Measurements from ENCODE around the gene PTGIS.
"Not testable (repeated sequence)": the region's sequence is repeated elsewhere in the genome, so short reads cannot be mapped to it uniquely, and the experiment has no call there.

The PTGIS gene

DNA sequence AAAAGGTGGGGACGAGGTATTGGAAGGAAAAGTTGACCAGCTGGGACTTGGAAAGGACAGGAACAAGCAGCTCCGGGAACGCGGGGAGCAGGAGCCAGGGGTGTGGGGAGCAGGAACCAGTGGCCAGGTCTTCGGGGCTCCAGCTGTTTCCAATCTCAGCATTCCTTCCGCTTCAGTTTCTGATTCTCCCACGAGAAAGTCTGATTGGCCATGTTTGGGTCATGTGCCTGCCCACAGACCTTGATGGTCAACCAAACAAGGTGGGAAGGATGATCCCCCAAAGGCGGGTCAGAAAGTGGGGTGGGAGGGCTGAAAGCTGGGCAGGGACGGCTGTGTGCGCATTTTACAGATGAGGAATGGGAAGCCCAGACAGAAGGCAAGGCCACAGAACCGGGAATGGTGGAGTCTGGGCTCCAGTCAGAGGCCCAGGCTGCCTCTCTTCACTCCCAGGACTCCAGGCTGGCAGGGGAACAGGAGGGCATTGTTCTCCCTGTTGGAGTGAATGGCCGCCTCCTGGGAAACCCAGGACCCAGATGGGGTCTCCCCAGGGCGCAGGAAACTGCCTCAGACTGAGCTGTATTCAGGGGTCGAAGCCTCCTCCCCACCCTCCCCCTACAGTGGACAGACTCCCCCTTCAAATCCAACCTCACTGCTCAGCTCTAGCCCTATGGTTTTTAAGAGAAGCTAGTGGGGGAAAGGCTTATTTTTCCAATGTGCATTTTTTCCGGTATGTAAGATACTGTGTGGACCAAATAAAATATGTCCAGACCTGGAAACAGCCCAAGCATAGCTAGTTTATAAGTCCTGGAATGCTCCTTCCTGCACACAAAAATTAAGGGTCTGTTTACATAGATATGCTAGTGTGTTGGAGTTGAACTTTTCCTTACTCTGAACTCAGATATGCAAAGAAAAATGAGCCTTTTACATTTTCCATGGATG lies 12.2 kb upstream of the PTGIS start:
- DNase-seq (ENCODE audit: low read depth in 3 of 3) = no peak

DNA sequence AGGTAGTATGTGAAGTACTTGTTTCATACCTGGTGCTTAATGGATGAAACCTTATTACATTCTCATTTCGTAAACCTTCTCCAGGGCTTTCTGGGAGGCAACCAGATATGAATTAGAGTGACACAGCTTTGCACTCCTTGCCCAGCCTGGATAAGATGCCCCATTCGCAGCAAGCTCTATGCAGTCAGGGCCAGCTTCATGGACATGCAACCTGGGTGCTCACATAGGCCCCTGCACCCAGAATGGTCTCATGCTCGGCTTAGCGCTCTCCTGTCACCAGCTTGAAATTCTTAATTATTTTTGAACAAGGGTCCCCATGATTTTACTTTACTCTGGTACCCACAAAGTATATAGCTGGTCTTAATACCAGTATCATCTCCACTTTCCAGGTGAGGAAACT lies 11.3 kb upstream of the PTGIS start:
- DNase-seq (ENCODE audit: low read depth in 3 of 3) = no peak

DNA sequence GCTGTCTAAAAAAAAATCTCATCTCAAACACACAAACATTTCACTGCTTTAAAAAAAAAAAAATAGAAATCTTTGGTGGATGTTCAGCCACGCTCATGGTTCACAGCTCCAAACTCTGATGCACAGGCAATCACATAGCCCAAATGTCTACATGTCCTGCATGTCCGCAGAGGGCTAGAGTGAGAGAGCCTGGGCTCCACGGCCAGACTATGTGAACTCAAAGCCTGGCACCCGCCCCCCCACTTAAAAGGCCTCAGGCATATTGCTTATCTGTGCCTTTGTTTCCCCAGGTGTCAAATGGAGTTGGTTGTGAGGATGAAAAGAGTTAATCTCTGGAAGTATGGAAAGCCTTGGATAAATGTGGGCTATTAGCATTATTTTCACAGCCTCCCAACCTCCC lies 10.5 kb upstream of the PTGIS start:
- DNase-seq (ENCODE audit: low read depth in 3 of 3) = no peak

DNA sequence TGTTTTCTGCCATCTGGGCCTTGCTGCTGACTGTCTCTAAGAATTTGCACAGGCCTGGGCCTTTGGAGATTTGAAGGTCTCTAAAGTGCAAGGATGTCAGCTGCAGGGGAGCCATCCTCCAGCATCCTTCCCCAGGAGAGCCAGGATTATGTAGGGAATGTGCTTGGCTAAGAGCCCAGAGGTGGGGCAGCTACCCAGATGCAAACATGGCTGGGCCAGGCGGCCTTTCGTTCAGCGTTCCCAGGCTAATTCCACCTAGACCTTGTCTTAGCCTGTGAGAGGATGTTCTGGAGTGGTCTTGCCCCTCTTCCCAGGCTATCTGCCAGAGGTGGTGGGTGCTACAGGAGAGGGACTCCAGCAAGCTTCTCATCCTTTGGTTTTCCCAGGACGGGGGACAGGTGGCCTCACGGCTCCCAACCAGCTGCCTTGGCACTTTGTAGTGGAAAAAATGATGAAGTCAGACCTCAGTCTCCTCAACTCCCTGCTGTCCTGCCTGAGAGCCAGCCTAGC lies 7.7 kb upstream of the PTGIS start:
- no peak for DNase-seq (ENCODE audit: low read depth in 3 of 3)

DNA sequence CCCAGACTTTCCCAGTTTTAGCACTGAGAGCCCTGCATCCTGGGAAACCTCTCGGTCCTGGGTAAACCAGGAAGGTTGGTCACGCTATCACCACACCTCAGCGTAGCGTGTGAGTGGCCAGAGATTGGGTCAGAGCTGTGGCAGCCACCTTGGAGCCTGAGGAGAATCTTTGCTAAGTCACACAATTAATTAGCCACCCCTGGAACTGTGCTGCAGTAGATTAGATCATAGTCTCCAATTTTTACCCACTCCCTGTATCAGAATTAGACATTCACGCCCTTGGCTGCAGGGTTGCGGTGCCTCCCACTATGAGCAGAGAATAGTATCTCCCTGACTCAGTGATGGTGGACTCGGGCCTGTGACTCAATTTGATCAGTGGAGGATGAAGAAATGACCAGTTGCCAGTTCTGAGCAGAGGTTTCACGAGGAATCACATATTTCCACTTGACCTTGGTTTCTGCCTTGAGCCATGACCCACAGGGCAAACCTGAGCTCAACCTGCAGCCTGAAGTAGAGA lies 6.0 kb upstream of the PTGIS start:
- no peak for DNase-seq (ENCODE audit: low read depth in 3 of 3)

DNA sequence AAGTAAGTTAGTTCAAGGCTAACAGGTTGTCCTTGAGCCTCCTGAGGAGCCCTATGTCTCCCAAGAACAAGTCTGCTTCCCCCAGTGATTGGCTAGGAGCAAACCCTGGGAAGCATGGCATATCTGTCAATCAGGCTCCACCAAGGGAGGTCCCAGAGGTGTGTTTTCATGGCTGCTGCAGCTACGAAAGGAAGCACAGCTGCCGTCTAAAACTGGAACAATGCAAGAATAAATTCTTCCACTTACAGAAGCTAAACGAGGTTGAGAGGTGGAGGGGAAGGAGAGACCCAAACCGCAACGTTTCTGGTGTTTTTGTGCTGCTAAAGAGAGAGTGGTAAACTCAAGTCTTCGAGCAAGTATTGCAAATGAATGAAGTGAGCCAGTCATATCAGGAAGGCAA lies 4.9 kb upstream of the PTGIS start:
- no peak for DNase-seq (ENCODE audit: low read depth in 3 of 3)

DNA sequence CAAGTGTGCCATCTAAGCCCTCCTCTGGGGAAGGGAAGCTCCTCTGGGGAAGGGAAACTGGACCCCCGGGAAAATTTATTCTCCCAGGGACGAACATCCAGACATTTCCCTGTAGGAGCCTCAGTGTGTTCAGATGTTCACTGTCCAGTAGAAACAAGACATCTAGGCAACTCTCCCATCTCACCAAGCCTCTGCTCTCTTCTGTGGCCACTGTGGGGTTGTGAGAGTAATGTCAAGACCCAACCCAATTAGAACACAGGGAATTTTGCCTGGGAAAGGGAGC lies 3.6 kb upstream of the PTGIS start:
- DNase-seq (ENCODE audit: low read depth in 3 of 3) = no peak

DNA sequence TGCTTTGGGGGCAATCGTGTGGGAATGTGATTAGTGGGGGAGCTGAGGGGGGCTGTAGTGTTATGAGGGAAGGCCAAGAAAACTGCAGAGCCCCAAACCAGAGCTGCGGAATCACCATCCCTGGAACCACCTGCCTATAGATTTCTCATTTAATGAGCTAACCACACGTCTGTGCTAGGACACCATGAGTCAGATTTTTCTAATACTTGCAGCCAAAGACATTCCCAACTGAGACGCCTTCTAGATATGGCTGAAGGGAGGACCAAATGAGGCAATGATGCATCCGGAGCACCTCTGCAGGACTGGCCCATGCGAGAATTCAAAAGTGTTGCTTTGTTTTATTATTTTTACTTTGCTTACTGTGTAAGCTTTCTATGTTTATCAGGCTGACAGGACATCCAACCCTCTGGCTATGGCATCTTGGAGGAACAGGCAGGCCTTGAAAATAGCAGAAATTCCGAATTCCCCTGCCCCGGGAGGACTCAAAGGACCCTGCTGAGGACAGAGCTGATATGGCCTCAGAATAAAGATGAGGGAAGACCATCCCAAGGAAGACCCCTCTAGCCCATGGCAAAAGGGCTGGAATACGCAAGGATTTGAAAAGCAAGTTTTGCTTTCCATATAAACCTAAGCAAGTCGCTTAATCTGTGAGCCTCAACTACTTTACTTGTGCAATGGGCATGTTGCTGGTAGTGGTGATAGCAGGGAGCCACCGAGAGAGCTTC lies 3.1 kb upstream of the PTGIS start:
- no peak for DNase-seq (ENCODE audit: low read depth in 3 of 3)

DNA sequence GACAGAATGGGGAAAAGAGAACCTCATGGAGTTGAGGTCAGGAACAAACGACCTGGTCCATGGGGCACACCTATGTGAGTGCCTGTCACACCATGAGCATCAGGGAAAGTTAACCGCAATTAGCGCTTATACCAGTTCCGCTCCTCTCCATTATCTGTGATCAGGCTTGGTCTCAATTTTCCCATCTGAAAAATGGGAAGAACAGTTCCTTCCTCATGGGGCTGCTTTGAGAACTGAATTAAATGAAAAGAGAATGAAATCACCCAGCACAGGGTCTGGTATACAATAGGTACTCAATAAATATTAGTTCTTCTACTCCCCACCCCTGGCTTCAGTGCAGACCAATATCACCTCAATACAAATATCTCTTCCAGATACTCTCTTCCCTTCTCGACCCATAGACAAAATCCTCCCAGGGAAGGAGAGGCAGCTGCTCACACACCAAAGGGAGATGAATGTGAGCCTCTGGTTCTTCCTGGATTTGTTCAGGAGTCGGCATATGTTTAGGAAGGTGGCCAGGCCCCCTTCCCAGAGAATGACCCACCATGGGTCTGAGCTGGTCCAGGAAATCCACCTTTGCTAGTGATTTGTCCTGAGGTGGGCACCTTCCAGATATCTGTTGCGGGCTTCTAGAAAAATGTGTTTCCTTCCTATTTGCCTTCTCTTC lies 2.4 kb upstream of the PTGIS start:
- DNase-seq (ENCODE audit: low read depth in 3 of 3) = no peak

DNA sequence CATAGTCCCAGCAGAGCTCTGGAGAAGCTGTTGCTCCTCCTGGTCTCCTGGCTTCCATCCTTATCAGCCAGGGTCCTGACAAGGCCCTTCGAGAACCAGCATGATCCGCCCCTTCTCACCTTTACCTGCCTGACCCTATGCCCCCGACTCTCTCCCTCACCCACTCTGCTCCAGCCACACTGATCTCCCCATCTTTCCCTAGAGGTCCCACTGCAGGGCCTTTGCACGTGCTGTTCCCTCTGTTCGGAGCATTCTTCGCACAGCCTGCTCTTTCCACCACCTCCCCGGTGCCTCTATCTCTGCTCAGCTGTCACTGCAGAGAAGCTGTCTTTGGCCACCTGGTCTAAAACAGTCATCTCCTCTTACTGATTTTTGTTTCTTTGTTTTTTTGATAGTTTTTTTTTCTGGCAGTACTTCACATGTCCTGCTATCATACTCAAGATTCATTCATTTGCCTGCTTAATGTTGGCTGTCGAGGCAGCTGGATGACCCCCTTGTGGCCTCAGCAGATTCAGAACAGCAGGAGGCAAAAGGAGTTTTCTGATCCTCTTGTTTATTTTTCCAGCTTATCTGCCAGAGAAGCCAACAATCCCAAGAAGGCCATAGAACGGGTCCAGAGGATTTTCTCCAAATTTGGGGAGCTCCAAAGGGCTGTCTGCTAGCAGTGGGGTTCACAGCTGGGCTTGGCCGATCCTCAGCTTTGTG lies 1.6 kb upstream of the PTGIS start:
- DNase-seq (ENCODE audit: low read depth in 3 of 3) = no peak

DNA sequence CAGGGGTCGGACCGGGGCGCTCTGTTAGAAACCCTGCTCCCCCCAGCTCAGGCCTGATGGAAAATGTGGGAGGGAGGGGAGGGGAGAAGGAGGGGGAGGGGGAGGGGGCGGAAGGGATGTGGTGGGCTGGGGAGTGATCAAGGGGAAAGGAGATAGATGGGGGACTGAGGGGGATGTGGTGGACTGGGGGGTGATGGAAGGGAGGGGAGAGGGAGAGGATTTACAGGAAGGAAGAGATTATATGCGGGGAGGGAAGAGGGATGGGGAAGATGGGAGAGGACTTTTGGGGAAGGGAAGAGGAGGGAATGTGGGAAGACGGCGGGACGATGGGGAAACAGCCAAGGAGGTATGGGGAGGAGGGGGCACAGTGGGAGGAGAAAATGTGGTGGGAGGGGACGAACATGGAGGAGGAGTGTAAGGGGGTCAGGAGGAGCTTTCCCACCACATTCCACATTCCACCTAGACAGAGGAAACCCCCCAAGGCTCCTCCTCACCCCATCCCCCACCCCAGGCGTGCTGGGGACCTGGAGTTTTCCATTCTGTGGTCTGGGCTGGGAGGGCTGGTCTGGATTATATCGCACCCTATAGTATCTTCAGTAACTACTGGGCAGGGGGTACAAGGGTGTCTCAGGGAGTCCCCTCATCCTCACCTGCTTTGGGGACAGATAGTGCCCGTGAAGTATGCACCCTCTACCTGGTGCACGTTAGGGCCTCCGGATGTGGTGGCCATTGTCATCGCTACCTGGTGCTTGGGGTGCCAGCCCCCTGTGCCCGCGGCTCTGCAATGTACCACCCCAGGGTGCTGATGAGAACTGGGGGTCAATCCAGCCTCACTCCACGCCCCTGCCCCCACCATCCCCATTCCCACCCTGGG lies 578 bp upstream of the PTGIS start:
- DNase-seq (ENCODE audit: low read depth in 3 of 3) = no peak

DNA sequence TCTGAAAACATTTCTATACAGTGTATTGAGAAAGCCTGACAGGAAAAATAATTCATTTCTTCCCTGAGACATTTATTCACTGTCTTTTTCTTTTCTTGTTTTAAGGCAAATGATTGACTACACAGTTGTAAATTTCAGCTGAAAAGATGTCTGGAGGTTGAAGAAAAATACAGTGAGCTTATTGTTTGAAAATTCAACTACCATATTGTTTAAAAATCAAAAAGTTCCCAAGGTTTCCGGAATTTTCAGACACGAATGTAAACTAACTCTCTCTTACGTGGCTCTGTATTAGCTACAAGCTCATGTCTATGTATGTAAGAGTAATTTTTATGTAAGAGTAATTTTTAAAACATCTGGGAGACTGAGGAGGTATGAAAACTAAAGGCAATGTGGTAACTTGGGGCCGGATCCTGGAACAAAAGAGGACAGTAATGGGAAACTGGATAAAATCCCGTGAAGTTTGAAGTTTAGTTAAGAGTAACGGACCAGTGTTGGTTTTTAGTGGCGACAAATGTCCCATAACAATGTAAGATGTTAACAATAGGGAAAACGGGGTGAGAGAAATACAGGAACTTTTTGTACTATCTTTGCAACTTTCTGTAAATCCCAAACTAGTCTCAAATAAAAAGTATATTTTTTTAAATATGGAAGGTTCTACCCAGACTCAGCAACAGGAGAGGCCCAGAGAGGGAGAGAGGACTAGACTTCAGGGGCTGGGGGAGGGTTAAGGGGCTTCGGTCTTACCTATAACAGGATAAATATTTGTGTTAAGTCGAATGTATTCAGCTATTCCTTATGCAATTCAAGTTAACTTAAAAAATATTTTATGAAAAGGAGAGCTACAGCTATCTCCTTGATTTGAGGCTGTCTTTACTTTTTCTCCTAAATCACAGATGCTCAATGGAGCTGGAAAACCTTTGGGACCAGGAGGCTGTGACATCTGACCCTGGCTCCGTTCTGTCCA lies 1.3 kb downstream of the PTGIS start:
- DNase-seq (ENCODE audit: low read depth in 3 of 3) = no peak

DNA sequence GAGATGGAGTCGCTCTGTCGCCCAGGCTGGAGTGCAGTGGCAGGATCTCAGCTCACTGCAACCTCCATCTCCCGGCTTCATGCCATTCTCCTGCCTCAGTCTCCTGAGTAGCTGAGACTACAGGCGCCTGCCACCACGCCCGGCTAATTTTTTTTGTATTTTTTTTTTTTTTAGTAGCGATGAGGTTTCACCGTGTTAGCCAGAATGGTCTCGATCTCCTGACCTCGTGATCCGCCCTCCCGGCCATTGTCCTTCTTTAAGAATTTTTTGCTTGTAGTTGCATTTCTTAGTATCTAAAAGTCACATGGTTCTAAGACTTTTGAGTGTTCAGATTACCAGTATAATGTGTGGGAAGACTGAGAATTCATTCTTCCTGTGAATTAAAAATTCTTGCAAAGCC lies 2.9 kb downstream of the PTGIS start:
- DNase-seq (ENCODE audit: low read depth in 3 of 3) = not testable (repeated sequence)

DNA sequence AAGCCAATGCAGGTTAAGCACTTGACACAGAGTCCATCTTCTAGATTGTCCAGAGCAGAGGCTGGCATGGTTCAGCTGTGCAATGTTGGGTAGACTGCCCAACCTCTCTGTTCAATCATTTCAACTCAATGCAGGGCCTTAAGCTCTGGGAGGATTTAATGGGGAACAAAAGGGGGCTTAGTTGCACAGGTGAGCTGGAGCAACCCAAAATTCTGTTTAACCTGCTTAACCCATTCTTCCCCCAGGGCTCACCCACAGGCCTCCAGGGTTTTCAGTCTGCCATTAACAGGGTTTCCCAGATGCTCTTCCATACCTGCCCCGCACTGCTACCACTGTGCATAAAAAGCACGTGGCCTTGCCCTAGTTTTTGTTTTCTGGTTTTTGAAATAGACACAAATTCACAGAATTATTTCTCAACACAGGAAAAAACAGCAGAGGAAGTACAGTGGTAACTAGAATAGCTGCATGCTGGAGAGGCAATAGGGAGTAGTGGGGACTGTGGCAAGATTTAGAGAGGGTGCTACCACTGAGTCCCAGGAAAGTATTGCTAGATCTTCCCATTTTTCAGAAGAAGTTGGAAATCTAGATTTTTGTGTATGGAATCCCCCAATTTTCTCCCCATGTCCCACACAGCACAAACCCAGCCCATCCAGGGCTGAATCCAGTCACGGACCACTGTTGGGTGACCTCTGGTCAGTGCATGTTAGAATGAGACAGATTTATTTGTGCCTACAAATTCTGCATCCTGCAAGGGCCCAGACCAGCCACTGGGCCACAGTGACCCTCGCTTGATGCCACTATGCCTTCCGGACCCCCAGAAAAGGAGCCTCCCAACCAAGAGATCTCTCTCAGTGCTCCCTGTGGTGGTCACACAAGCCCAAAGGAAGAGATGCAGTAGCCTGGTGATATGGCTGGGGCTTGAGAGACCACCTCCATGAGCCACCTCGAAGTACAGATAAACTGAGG lies 4.6 kb downstream of the PTGIS start:
- no peak for DNase-seq (ENCODE audit: low read depth in 3 of 3)

DNA sequence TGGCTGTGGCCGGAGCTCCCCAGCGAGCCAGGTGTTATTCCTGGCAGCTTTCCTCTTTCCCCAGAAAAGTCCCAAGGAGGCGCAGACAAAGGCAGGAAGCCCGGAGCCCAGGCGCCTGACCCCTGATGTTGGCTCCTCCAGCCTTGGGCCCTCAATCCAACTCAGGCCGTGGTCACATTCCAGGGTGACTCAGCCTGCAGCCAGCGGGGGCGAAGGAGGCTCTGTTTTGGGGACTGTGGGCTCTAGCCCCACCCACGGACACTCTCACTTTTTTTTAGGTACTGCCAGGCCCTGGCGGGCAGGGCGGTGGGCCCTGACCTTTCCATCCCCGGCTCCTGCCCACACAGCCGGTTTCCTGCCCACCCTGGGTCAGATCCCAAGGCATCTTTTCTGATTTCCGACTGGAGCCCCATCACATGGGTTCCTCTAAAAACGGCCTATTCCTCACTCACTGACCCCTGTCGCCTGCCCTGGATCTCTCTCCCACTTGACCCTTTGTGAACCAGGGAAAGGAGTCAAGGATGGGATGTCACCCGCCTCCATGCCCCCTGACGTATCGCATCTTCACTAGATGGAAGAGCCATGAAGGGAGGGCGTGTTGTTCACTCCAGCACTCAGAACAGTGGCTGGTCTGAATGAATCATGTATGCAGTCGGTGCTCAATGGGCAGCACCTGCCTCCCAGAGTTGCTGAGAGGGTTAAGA lies 5.5 kb downstream of the PTGIS start:
- no peak for DNase-seq (ENCODE audit: low read depth in 3 of 3)

DNA sequence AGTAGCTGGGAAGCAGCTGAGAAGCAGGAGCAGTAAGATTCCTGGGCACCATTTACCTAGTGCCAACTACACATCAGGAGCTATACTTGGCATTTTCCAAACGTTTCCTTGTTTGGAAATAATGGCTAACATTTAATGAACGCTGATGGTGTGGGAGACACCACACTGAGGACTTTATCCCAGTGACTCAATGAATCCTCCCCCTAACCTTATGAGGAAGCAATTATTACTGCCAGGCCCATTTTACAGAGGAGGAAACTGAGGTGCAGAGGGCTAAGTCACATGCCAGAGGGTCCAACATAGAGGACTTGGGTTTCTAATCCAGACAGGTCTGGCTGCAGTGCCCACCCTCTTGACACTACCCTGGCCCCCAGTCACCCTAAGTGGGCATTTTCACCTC lies 6.1 kb downstream of the PTGIS start:
- DNase-seq (ENCODE audit: low read depth in 3 of 3) = no peak

DNA sequence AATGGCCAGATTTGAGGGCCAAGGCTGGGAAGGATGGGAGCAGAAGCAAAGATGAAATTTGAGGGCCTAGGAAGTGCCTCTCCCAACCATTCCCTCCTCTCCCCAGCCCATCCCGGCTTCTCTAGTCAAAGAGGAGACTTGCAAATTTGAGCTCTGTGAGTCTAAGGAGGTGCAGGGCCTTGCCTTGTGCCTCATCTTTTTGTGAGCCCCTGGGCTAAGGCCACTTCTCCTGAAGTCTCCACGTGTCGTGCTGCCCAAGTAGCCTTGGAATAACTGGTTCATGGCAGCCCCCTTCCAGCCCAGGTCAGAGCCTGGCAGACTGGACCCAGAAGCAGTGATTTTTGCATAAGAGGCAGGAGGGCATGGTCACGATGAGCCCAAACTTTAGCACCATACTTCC lies 6.7 kb downstream of the PTGIS start:
- no peak for DNase-seq (ENCODE audit: low read depth in 3 of 3)

DNA sequence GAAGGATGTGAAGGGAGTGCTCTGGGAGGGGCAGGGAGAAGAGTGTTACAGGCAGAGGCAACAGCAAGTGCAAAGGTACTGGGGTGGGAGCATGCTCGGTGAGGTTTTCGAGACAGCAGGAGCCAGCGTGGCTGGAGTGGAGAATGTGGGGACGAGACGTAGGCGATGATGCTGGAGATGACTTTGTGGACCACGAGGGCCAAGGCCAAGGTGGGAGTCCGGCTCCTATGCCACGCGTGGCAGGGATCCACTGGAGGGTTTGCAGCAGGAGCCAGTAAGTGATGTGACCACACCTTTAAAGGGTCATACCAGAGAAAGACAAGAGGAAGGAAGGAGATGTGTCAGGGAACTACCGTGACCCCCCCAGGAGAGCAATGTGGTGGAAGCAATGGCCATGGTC lies 7.3 kb downstream of the PTGIS start:
- DNase-seq (ENCODE audit: low read depth in 3 of 3) = no peak

Data from stimulated activated CD4-positive, alpha-beta T cell treated with anti-CD3 and anti-CD28 coated beads, TNF-alpha, amount 100 ng/mL, for 48 hours (primary cell).